ENCODE data around the gene MAP2K4. TPM values are rescaled to one million over a fixed set of nuclear protein-coding genes. Genes with fewer than 3 reads are reported as not detected.

MAP2K4 gene
- total and polyA plus RNA-seq, 2 of the 13 experiments (the other 11 are each of a cell fraction or from before 2014, with no cell fraction given), result 21.5 to 35.6 TPM

DNA sequence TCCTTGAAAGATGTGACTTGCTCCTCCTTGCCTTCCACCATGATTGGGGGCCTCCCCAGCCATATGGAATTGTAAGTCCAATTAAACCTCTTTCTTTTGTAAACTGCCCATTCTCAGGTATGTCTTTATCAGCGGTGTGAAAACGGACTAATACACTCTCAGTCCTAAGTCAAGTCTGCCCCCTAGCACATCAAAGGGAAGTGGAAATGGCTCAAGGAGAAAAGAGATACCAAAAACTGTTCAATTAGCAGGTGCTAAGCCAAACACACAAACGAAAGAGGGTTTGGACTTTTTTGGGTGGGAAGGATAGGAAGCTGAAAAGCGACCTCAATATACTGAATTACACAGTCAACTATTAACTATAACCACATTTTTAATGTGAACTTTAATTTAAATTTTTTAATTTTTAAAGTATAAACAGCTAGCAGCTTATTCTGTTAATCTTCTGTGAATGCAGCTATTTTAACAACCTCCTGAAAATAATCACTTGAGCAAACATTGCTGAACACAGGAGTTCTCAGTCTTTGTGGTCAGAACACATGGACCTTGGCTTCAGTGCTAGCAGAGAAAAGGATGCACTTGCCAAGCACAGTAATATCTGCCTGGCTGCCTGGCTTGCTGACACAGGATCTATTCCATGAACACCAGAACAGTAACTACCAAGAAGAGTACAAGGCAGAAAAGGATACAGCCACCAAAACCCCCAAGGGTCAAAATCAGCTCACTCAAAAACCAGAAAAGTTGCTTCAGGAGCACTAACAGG is 34.3 kb upstream of the MAP2K4 start (continued):
- TF ChIP-seq, protein P1, sequence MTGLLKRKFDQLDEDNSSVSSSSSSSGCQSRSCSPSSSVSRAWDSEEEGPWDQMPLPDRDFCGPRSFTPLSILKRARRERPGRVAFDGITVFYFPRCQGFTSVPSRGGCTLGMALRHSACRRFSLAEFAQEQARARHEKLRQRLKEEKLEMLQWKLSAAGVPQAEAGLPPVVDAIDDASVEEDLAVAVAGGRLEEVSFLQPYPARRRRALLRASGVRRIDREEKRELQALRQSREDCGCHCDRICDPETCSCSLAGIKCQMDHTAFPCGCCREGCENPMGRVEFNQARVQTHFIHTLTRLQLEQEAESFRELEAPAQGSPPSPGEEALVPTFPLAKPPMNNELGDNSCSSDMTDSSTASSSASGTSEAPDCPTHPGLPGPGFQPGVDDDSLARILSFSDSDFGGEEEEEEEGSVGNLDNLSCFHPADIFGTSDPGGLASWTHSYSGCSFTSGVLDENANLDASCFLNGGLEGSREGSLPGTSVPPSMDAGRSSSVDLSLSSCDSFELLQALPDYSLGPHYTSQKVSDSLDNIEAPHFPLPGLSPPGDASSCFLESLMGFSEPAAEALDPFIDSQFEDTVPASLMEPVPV (CRISPR knock-in tag; IDR thresholded peaks at IDR 0.05), result no peak
- TF ChIP-seq SAP130 (CRISPR knock-in tag; IDR thresholded peaks at IDR 0.05; ENCODE audit: low read depth), result peak; percentile 47
- no peak for TF ChIP-seq ZNF589 (CRISPR knock-in tag; conservative IDR thresholded peaks at IDR 0.05)
- TF ChIP-seq, protein P2, sequence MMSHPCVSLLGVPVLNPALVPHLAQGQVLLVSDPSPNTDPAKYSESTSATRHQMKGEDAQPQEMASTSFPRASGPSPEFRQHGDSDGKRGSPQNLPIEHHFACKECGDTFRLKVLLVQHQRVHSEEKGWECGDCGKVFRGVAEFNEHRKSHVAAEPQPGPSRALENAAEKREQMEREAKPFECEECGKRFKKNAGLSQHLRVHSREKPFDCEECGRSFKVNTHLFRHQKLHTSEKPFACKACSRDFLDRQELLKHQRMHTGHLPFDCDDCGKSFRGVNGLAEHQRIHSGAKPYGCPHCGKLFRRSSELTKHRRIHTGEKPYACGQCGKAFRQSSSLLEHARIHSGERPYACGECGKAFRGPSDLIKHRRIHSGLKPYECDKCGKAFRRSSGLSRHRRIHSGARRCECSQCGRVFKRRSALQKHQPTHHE (CRISPR knock-in tag; IDR thresholded peaks at IDR 0.05; ENCODE audit: borderline replicate concordance), result no peak
- TF ChIP-seq WIZ (CRISPR knock-in tag; IDR thresholded peaks at IDR 0.05), result no peak
- TF ChIP-seq, protein P3, sequence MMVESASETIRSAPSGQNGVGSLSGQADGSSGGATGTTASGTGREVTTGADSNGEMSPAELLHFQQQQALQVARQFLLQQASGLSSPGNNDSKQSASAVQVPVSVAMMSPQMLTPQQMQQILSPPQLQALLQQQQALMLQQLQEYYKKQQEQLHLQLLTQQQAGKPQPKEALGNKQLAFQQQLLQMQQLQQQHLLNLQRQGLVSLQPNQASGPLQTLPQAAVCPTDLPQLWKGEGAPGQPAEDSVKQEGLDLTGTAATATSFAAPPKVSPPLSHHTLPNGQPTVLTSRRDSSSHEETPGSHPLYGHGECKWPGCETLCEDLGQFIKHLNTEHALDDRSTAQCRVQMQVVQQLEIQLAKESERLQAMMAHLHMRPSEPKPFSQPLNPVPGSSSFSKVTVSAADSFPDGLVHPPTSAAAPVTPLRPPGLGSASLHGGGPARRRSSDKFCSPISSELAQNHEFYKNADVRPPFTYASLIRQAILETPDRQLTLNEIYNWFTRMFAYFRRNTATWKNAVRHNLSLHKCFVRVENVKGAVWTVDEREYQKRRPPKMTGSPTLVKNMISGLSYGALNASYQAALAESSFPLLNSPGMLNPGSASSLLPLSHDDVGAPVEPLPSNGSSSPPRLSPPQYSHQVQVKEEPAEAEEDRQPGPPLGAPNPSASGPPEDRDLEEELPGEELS (CRISPR knock-in tag; IDR thresholded peaks at IDR 0.05), result no peak
- TF ChIP-seq, protein P4, sequence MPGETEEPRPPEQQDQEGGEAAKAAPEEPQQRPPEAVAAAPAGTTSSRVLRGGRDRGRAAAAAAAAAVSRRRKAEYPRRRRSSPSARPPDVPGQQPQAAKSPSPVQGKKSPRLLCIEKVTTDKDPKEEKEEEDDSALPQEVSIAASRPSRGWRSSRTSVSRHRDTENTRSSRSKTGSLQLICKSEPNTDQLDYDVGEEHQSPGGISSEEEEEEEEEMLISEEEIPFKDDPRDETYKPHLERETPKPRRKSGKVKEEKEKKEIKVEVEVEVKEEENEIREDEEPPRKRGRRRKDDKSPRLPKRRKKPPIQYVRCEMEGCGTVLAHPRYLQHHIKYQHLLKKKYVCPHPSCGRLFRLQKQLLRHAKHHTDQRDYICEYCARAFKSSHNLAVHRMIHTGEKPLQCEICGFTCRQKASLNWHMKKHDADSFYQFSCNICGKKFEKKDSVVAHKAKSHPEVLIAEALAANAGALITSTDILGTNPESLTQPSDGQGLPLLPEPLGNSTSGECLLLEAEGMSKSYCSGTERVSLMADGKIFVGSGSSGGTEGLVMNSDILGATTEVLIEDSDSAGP (CRISPR knock-in tag; IDR thresholded peaks at IDR 0.05; ENCODE audit: borderline replicate concordance), result no peak
- 0 out of 2 replicates have a peak, but pooled peaks have one; percentile 50 for TF ChIP-seq DPF2 (CRISPR knock-in tag; IDR thresholded peaks at IDR 0.05; ENCODE audit: borderline replicate concordance, low read depth)
- TF ChIP-seq RFX5 (IDR thresholded peaks at IDR 0.05; ENCODE audit: low read depth, low read length), result no peak
- no peak for TF ChIP-seq ZNF253 (CRISPR knock-in tag; IDR thresholded peaks at IDR 0.05; ENCODE audit: borderline replicate concordance)
- TF ChIP-seq MAFK (conservative IDR thresholded peaks at IDR 0.05 in 1 of 2, IDR thresholded peaks at IDR 0.05 in 1 of 2; ENCODE audit: low read length in 2 of 2), result 0 out of 4 replicates have a peak, but pooled peaks of 1 of the 2 experiments have one; percentile 20
- TF ChIP-seq ZFP36 (IDR thresholded peaks at IDR 0.05; ENCODE audit: borderline replicate concordance, low read depth, low read length, partially characterized antibody), result no peak
- peak; percentile 58; the same call in 1 of the 2 replicates for TF ChIP-seq TBX3 (IDR thresholded peaks at IDR 0.05; ENCODE audit: borderline replicate concordance)
- peak; percentile 41; the same call in 1 of the 2 replicates for TF ChIP-seq ZNF292 (CRISPR knock-in tag; IDR thresholded peaks at IDR 0.05; ENCODE audit: borderline replicate concordance, low read depth)
- TF ChIP-seq ATF7-NPFF (CRISPR knock-in tag; IDR thresholded peaks at IDR 0.05; ENCODE audit: low read depth), result no peak
- peak; percentile 16; the same call in 1 of the 2 replicates for TF ChIP-seq CEBPG (CRISPR knock-in tag; IDR thresholded peaks at IDR 0.05)
- no peak for TF ChIP-seq ZNF558 (CRISPR knock-in tag; IDR thresholded peaks at IDR 0.05; ENCODE audit: borderline replicate concordance)
- TF ChIP-seq TCF7L2 (IDR thresholded peaks at IDR 0.05; ENCODE audit: low read depth, low read length), result 0 out of 2 replicates have a peak, but pooled peaks have one; percentile 37
- TF ChIP-seq SP2 (CRISPR knock-in tag; IDR thresholded peaks at IDR 0.05), result no peak
- TF ChIP-seq HDAC2 (CRISPR knock-in tag; IDR thresholded peaks at IDR 0.05), result peak; percentile 44; the same call in 1 of the 2 replicates
- TF ChIP-seq NFKBIZ (CRISPR knock-in tag; IDR thresholded peaks at IDR 0.05), result no peak
- no peak for TF ChIP-seq NRL (CRISPR knock-in tag; IDR thresholded peaks at IDR 0.05; ENCODE audit: borderline replicate concordance)
- TF ChIP-seq FOXA1 (IDR thresholded peaks at IDR 0.05), result no peak
- peak; percentile 43; the same call in 1 of the 2 replicates for TF ChIP-seq FOXA1 (CRISPR knock-in tag; IDR thresholded peaks at IDR 0.05)
